DND-41 (cell line): ENCODE data around the gene SMIM35.

ENCODE experiments used
- ATAC-seq: fragments of 200-7000 bp; cut with Tn5 transposase; 3 replicates; pipeline ENCODE4 v1.9.1; 2021; ENCODE audit warnings: low read depth; ENCODE audit not compliant: insufficient read depth
- DNase-seq: peaks from one replicate; pipeline ENCODE4 v3.0.0-alpha.2; 2020
- H2AFZ ChIP-seq: 2 replicates; pipeline ENCODE4 v1.6.0; 2012; ENCODE audit warnings: low read depth, low read length
- H3K27ac ChIP-seq: 2 replicates; pipeline ENCODE4 v1.5.1; 2012; ENCODE audit warnings: low read length, inconsistent platforms
- H3K27me3 ChIP-seq: fragments of 200-600 bp; sonication (generic); 2 replicates; pipeline ENCODE4 v1.6.0; 2012; ENCODE audit warnings: low read length, mild to moderate bottlenecking, inconsistent platforms; ENCODE audit not compliant: insufficient read depth, poor library complexity
- H3K36me3 ChIP-seq: 2 replicates; pipeline ENCODE4 v1.5.1; 2012; ENCODE audit warnings: low read length, inconsistent platforms; ENCODE audit not compliant: insufficient read depth
- H3K4me1 ChIP-seq: 2 replicates; pipeline ENCODE4 v1.5.1; 2012; ENCODE audit warnings: mild to moderate bottlenecking, low read length; ENCODE audit not compliant: insufficient read depth
- H3K4me2 ChIP-seq: 2 replicates; pipeline ENCODE4 v1.6.0; 2012; ENCODE audit warnings: mild to moderate bottlenecking, moderate library complexity, low read length, inconsistent platforms; ENCODE audit not compliant: insufficient read depth
- H3K4me3 ChIP-seq, 2 experiments: fragments of 200-600 bp in 1 of 2; shearing (Covaris generic) in 1 of 2; 2 replicates each; pipeline ENCODE4 v1.5.1; 2012 to 2016; ENCODE audit warnings: inconsistent platforms in 2 of 2, low read length in 2 of 2, mild to moderate bottlenecking in 2 of 2, low read depth in 1 of 2, moderate library complexity in 1 of 2
- H3K79me2 ChIP-seq: 2 replicates; pipeline ENCODE4 v1.6.0; 2012; ENCODE audit warnings: low read length, inconsistent platforms; ENCODE audit not compliant: insufficient read depth
- H3K9ac ChIP-seq: 2 replicates; pipeline ENCODE4 v1.6.0; 2012; ENCODE audit warnings: low read depth, mild to moderate bottlenecking, inconsistent platforms, low read length, moderate library complexity
- H3K9me3 ChIP-seq: 2 replicates; pipeline ENCODE4 v1.5.1; 2012; ENCODE audit warnings: low read length, moderate library complexity, mild to moderate bottlenecking, inconsistent platforms; ENCODE audit not compliant: insufficient read depth, severe bottlenecking
- H4K20me1 ChIP-seq: 2 replicates; pipeline ENCODE4 v1.6.0; 2012; ENCODE audit warnings: low read length; ENCODE audit not compliant: insufficient read depth
- EZH2 ChIP-seq: IDR thresholded peaks from 3 replicates; pipeline ENCODE4 v1.6.1; 2012; ENCODE audit warnings: borderline replicate concordance, low read depth, mild to moderate bottlenecking, moderate library complexity, low read length, inconsistent platforms; ENCODE audit not compliant: severe bottlenecking
- TF ChIP-seq, protein P1 (sequence below): IDR thresholded peaks from 2 replicates; pipeline ENCODE4 v1.5.1; 2012; ENCODE audit warnings: borderline replicate concordance, low read length, moderate library complexity, mild to moderate bottlenecking; ENCODE audit not compliant: poor library complexity, severe bottlenecking; ENCODE audit errors: extremely low read depth

The SMIM35 gene

DNA sequence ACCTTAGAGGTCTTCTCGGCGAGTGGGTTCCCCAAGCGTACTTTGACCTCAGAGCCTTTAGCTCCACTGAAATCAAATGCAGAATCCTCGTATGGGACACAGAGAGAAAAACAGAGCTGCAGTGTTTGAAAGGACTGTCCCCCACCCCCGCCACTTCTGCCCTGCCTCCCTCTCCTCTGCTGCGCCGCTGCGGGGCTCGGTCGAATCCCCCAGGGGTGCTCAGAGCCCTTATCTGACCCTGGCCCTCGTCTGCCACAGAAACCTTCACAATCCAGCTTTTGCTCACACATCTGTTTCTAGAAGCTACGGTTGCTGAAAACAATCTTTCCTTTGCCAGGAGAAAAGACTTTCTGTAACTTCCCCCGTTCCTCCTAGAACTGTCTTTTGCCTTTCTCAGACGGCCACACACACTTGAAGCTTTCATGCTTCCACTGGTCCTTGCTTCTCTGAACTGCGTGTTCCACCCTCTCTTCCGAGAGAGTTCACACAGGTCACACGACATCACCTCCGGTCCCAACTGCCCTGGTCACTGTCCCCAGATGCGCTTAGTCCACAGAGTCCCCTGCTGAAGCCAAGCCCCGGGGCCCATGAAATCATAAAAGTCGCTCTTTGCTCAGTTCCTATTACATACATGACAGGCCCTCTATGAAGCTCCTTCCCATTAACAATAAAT, 3.7 kb downstream of the SMIM35 start:
- DNase-seq (no peak), ATAC-seq (no peak)
- Histone ChIP-seq H3K79me2 (no peaks in the 10 kb centered on the region), H3K4me1 (no peaks in the 10 kb centered on the region), H3K9ac (no peak overlapping the region), H3K4me3 (no peak overlapping the region), H3K9me3 (no peaks in the 10 kb centered on the region), H2AFZ (no peak overlapping the region), H3K4me2 (no peak overlapping the region), H3K36me3 (no peaks in the 10 kb centered on the region), H3K27me3 (peaks cover 53% of the 10 kb centered on the region), H3K27ac (no peak overlapping the region), H4K20me1 (0 out of 2 replicates have a peak, but pooled peaks cover 2% of the 10 kb centered on the region)
- TF ChIP-seq, protein P1, sequence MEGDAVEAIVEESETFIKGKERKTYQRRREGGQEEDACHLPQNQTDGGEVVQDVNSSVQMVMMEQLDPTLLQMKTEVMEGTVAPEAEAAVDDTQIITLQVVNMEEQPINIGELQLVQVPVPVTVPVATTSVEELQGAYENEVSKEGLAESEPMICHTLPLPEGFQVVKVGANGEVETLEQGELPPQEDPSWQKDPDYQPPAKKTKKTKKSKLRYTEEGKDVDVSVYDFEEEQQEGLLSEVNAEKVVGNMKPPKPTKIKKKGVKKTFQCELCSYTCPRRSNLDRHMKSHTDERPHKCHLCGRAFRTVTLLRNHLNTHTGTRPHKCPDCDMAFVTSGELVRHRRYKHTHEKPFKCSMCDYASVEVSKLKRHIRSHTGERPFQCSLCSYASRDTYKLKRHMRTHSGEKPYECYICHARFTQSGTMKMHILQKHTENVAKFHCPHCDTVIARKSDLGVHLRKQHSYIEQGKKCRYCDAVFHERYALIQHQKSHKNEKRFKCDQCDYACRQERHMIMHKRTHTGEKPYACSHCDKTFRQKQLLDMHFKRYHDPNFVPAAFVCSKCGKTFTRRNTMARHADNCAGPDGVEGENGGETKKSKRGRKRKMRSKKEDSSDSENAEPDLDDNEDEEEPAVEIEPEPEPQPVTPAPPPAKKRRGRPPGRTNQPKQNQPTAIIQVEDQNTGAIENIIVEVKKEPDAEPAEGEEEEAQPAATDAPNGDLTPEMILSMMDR, result no peak
- TF ChIP-seq EZH2, result no peak

DNA sequence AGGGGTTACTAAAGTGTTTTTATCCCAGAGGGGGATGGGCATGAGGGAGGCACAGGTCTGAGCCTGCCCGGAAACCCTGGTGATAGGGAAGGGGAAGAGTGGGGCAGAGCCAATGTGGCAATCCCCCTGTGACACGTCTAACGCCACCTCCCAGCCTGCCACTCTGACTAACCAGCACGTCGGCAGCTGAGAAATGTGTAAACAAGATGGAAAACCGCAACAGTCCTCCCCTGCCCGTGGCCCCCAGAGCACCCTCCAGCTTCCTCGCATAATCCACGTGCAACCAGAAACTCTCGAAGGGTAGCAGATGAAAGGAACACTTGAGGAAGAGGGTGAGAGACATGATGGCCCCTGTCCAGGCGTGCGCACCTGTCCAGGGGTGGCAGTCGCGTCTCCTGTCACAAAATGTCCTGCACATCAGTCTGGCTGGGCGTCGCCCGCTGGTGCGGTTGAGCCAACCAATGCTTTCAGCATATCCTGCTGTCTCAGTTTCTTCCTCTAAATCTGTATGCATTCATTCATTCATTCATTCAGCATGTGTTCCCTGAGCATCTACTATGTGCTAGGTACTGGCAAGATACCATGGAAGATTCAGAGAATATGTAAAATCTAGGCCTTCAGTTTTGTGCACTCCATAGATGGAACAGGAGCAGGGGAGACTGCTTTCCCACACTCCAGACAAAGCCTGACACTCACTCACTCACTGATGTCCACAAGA, 5.4 kb downstream of the SMIM35 start:
- Histone ChIP-seq H3K27ac (no peak overlapping the region), H3K9ac (no peak overlapping the region), H3K4me1 (no peaks in the 10 kb centered on the region), H3K79me2 (no peaks in the 10 kb centered on the region), H3K4me3 (no peak overlapping the region), H2AFZ (no peak overlapping the region), H3K36me3 (no peaks in the 10 kb centered on the region), H4K20me1 (0 out of 2 replicates have a peak, but pooled peaks cover 2% of the 10 kb centered on the region), H3K9me3 (no peaks in the 10 kb centered on the region), H3K4me2 (no peak overlapping the region), H3K27me3 (peaks cover 54% of the 10 kb centered on the region)
- DNase-seq (no peak), ATAC-seq (no peak)
- TF ChIP-seq, protein P1, result no peak
- no peak for TF ChIP-seq EZH2

DNA sequence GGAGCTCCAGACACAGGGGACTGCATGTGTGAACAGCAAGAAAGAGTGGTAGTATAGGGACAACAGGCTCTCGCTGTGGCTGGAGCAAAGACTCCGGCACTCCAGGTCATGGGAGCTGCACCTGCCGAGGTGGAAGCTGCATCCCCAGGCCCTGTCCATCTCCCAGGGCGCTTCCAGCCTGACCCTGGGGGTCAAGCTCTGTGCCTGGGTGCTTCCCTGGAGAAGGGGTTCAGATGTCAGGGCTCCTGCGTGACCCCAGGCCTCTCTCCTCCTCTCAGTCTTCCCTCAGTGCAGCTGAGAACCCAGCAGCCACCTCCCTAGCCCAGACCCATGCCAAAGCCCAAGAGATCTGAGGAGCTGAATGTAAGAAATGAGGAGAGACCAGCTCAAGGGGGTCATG, 6.5 kb downstream of the SMIM35 start:
- Histone ChIP-seq H2AFZ (no peak overlapping the region), H3K4me2 (no peak overlapping the region), H3K79me2 (no peaks in the 10 kb centered on the region), H4K20me1 (peaks cover 5% of the 10 kb centered on the region; the same call in 1 of the 2 replicates), H3K36me3 (no peaks in the 10 kb centered on the region), H3K27ac (no peak overlapping the region), H3K9me3 (no peaks in the 10 kb centered on the region), H3K4me3 (no peak overlapping the region), H3K4me1 (no peaks in the 10 kb centered on the region), H3K27me3 (peaks cover 59% of the 10 kb centered on the region), H3K9ac (no peak overlapping the region)
- DNase-seq, result no peak
- TF ChIP-seq, protein P1, result no peak
- TF ChIP-seq EZH2, result no peak
- ATAC-seq, result no peak
